Stomach smooth muscle (tissue), 2 donors: ENCODE measurements around the gene IL17B.

Source experiments
- H3K27ac ChIP-seq: one replicate; pipeline ENCODE4 v1.7.0; 2013; ENCODE audit warnings: mild to moderate bottlenecking, low read length, inconsistent platforms
- H3K27me3 ChIP-seq, 2 donors: one replicate each; pipeline ENCODE4 v1.7.0; 2013; ENCODE audit warnings: low read length in 2 of 2; ENCODE audit not compliant: insufficient read depth in 2 of 2, control insufficient read depth in 1 of 2
- H3K36me3 ChIP-seq, 2 donors: one replicate each; pipeline ENCODE4 v1.7.0; 2013; ENCODE audit warnings: low read length in 2 of 2; ENCODE audit not compliant: control insufficient read depth in 2 of 2, insufficient read depth in 2 of 2
- H3K4me1 ChIP-seq: one replicate; pipeline ENCODE4 v1.7.0; 2013; ENCODE audit warnings: low read length; ENCODE audit not compliant: control insufficient read depth, insufficient read depth
- H3K4me3 ChIP-seq, 2 donors: one replicate each; pipeline ENCODE4 v1.7.0; 2013; ENCODE audit warnings: low read length in 2 of 2
- H3K9ac ChIP-seq, 2 donors: one replicate each; pipeline ENCODE4 v1.7.0; 2013; ENCODE audit warnings: low read length in 2 of 2, mild to moderate bottlenecking in 1 of 2
- H3K9me3 ChIP-seq, 2 donors: one replicate each; pipeline ENCODE4 v1.7.0; 2013; ENCODE audit warnings: low read length in 2 of 2; ENCODE audit not compliant: control insufficient read depth in 2 of 2
- donor health status: healthy.
- donor health status: Pancreatic carcinoma.

IL17B gene

DNA sequence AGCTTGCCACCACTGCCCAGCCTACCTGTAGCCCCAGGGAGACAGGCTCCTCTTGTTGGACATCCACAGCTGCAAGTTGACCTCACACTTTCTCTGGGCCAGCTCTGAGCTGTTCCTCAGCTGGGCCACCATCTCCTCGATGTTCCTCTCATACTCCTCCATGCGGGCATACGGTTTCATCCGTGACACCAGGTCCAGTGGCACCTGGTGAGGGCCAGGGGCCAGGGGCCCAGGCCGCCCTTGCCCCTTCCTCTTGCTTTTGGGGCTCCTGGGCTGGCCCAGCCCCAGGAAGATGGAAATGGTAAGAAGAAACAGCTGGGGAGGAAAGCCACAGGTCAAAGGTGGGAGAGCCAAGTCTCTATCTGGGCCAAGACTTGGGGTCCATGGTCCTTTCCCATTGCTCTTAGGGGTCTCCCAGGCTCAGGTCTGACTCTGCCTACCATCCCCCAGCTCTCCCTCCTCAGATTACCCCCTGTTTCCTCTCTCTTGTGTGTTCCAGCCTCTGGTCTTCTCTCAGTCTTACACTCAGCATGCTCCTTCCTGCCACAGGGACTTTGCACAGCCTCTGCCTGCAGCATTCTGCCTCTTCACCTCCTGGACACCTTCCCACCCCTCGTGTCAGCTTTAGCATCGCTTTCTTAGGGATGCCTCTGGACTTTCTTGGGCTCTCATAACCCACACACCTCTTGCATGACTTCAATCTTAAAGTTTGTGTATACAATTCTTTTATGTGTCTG is 2.2 kb downstream of the IL17B start:
- Histone ChIP-seq H3K9ac (no peak overlapping the region), H3K36me3 (no peaks in the 10 kb centered on the region), H3K27me3 (no peaks in the 10 kb centered on the region), H3K4me3 (no peak overlapping the region), H3K9me3 (no peaks in the 10 kb centered on the region), H3K27ac (no peak overlapping the region), H3K4me1 (peaks cover 62% of the 10 kb centered on the region)

DNA sequence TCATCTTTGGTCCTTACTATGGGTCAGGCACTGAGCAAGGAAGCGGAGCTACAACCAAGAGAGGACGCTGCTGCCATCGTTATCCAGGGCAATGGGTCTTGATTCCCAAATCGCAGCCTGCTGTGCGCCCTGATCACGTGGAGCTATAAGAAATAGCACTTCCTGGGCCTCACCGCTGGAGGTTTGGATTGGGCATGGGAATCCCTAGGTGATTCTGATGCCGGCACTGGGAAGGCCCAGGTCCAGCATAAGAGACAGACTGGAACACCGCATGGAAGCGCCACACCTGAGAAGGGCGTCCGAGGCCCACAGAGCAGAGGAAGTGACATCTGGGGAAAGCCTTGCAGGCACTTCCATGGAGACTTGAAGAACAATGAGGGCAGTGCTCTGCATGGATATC is 3.0 kb downstream of the IL17B start:
- H3K27ac ChIP-seq, result peak overlapping the region; percentile 31
- H3K4me1 ChIP-seq, result peaks cover 62% of the 10 kb centered on the region
- H3K4me3 ChIP-seq, result no peak overlapping the region
- no peaks in the 10 kb centered on the region for H3K27me3 ChIP-seq
- H3K9ac ChIP-seq, result no peak overlapping the region
- H3K9me3 ChIP-seq, result no peaks in the 10 kb centered on the region
- no peaks in the 10 kb centered on the region for H3K36me3 ChIP-seq

DNA sequence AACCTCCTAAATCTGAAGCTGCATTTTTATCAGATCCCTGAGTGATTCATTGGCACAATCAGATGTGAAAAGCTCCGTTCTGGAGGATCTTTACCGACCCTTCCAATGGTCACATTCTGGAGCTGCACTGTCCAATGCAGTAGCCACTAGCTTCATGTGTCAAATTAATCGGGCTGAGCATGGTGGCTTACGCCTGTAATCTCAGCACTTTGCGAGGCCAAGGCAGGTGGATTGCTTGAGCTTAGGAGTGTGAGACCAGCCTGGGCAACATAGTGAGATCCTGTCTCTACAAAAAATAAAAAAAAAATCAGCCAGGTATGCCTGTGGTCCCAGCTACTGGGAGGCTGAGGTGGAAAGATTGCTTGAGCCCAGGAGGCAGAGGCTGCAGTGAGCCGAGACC is 3.7 kb downstream of the IL17B start:
- Histone ChIP-seq H3K4me1 (peaks cover 60% of the 10 kb centered on the region), H3K27ac (peak overlapping the region; percentile 11), H3K27me3 (no peaks in the 10 kb centered on the region), H3K9ac (no peak overlapping the region), H3K4me3 (no peak overlapping the region), H3K9me3 (no peaks in the 10 kb centered on the region), H3K36me3 (no peaks in the 10 kb centered on the region)

DNA sequence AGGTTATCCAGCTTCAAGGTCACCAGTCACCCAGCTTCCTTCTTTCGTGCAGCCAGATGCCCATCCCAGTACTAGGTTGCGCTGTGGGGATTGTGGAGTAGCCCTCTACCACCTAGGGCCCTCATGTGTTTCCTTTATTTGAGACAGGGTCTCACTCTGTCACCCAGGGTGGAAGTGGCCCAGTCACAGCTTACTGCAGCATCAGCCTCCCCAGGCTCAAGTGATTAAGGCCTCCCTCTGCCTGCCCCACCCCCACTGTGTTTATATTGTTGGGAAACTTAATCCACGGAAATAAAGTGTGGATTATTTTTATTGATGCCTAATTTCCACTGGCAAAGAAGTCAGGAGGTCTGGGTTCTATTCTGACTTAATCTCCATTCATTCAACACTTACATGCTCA is 4.3 kb downstream of the IL17B start:
- Histone ChIP-seq H3K9ac (no peak overlapping the region), H3K9me3 (no peaks in the 10 kb centered on the region), H3K4me3 (no peak overlapping the region), H3K27me3 (no peaks in the 10 kb centered on the region), H3K36me3 (no peaks in the 10 kb centered on the region), H3K27ac (peak overlapping the region; percentile 11), H3K4me1 (peaks cover 55% of the 10 kb centered on the region)

DNA sequence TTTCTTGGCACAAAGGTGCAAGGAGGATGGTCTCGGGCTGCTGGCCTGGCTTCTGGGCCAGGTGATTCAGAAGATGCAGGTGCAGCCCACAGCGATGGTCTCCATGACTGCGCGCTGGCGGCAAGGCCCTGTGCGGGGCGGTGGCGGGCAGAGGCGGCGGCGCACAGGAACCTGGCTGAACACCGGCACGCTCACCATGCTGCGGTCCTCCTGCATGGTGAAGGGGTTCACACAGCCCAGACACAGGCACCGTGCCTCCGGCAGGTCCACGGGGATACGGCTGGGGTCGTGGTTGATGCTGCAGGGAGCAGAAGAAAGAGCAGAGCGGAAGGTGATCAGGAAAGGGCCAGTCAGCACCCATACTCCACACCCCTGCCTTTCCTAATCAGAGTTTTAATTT is 4.8 kb downstream of the IL17B start:
- no peak overlapping the region for H3K4me3 ChIP-seq
- peak overlapping the region; percentile 11 for H3K27ac ChIP-seq
- H3K27me3 ChIP-seq, result no peaks in the 10 kb centered on the region
- no peak overlapping the region for H3K9ac ChIP-seq
- no peaks in the 10 kb centered on the region for H3K9me3 ChIP-seq
- H3K36me3 ChIP-seq, result no peaks in the 10 kb centered on the region
- peaks cover 50% of the 10 kb centered on the region for H3K4me1 ChIP-seq

DNA sequence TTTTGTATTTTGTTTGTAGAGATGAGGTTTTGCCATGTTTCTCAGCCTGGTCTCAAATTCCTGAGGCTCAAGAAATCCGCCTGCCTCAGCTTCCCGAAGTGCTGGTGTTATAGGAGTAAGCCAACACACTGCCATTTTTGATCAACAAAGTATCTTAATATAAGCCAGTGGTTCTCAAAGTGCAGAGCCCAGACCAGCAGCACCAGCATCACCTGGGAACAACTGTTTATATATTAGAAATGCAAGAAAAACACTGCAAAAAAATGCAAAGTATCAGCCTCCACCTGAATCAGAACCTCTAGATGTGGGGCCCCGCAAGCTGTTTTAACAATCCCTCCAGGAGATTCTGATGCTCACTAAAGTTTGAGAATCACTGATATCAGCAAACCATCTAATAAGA is 6.2 kb downstream of the IL17B start:
- no peaks in the 10 kb centered on the region for H3K27me3 ChIP-seq
- no peaks in the 10 kb centered on the region for H3K36me3 ChIP-seq
- peaks cover 42% of the 10 kb centered on the region for H3K4me1 ChIP-seq
- H3K9me3 ChIP-seq, result no peaks in the 10 kb centered on the region
- peak overlapping the region; percentile 81 for H3K27ac ChIP-seq
- H3K4me3 ChIP-seq, result no peak overlapping the region
- H3K9ac ChIP-seq, result peak overlapping the region in 1 of 2 donors; percentile 41

DNA sequence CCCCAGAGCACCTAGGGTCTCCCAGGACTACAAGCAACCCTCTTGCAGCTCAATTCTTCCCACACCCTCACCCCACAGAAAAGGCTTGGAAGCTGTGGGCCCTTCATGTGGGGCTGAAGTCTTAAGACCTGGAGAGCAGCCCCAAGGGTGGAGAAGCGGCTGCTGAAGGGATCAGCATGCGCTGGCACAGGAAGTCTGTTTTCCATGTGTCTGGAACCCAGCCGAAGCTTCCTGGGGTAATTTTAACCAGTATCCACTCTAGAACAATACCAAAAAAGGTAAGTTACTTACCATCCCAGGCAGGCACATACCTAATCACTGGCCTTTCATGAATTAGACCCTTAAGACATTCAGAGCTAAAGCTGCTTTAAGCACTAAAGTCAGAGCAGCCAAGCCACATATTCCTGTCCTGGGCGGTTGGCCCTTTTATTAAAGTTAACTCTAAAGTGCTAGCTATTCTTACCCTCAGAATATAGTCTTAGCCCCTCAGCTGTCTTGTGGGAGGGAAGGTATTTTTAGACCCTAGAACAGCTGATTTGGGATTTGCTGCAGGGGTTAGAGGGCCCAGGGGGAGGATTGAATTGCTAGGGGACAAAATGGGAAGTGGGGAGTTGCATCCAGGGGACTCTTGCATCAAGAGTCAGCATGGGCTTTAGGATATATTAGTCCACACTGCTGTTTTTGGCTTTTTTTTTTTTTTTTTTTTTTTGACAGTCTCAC is 6.9 kb downstream of the IL17B start:
- peaks cover 48% of the 10 kb centered on the region for H3K4me1 ChIP-seq
- no peaks in the 10 kb centered on the region for H3K36me3 ChIP-seq
- no peaks in the 10 kb centered on the region for H3K27me3 ChIP-seq
- no peaks in the 10 kb centered on the region for H3K9me3 ChIP-seq
- H3K27ac ChIP-seq, result peak overlapping the region; percentile 81
- peak overlapping the region; percentile 36 to 41 for H3K9ac ChIP-seq
- H3K4me3 ChIP-seq, result peak overlapping the region in 1 of 2 donors; percentile 44

DNA sequence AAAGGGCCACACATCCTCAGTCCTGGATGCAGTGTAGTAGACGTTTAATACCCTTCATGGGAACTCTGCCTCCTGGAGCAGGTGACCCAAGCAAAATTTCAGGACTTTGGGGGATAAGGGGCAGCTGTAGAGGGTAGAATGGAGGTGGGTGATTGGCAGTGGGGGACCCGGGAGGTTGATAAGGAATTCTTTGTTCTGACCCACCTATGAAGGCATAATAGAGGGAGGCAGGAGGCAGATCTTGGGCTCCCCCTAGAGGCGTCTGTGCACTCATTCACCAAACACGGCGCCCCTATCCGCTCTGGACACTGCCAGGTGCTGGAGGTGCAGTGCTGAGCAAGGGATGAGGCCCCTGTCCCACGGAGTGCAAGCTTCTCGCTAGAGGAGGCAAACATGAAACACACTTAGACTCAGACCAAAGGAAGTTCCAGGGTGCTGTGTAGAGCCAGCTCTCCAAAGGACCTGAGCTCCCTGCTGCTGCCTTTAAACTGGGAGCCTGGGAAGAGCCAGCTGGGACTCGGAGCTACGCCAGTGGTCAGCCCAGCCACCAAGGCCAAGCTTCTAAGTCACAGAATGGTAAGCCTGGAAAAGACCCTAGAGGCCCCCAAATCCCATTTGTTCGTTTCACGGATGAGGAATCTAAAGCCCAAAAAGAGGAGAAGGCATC is 7.7 kb downstream of the IL17B start:
- Histone ChIP-seq H3K4me1 (peaks cover 52% of the 10 kb centered on the region), H3K27me3 (no peaks in the 10 kb centered on the region), H3K9me3 (no peaks in the 10 kb centered on the region), H3K27ac (peak overlapping the region; percentile 81), H3K4me3 (peak overlapping the region in 1 of 2 donors; percentile 44), H3K9ac (peak overlapping the region in 1 of 2 donors; percentile 29), H3K36me3 (no peaks in the 10 kb centered on the region)

DNA sequence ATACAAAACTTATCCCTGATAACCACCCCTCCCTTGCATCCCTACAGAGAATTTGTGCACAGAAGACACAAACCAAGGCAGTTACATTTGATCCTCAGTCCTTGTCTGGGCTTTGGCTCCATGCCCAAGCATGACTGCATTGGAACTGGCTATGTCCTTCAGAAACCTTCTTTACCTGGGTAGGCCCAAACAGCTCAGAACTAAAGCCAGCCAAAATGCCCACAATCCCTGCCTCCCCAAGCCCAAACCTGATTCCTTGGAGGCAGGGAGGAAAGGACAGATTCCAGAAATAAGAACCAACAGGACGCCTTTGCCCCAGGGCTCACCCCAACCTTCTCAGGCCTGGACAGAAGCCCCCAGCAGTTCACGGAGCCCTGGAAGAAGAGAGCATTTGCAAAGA is 8.2 kb downstream of the IL17B start:
- Histone ChIP-seq H3K4me3 (no peak overlapping the region), H3K36me3 (no peaks in the 10 kb centered on the region), H3K9ac (no peak overlapping the region), H3K4me1 (peaks cover 52% of the 10 kb centered on the region), H3K27me3 (no peaks in the 10 kb centered on the region), H3K27ac (peak overlapping the region; percentile 81), H3K9me3 (no peaks in the 10 kb centered on the region)

DNA sequence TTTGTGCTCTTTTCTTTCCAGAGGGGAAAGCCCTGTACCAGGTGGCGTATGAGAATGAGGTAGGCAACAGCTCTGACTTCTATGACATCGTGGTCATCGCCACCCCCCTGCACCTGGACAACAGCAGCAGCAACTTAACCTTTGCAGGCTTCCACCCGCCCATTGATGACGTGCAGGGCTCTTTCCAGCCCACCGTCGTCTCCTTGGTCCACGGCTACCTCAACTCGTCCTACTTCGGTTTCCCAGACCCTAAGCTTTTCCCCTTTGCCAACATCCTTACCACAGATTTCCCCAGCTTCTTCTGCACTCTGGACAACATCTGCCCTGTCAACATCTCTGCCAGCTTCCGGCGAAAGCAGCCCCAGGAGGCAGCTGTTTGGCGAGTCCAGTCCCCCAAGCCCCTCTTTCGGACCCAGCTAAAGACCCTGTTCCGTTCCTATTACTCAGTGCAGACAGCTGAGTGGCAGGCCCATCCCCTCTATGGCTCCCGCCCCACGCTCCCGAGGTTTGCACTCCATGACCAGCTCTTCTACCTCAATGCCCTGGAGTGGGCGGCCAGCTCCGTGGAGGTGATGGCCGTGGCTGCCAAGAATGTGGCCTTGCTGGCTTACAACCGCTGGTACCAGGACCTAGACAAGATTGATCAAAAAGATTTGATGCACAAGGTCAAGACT is 11.0 kb downstream of the IL17B start:
- Histone ChIP-seq H3K9me3 (no peaks in the 10 kb centered on the region), H3K27ac (peak overlapping the region; percentile 70), H3K27me3 (no peaks in the 10 kb centered on the region), H3K9ac (peak overlapping the region; percentile 21 to 64), H3K4me3 (peak overlapping the region; percentile 49 to 68), H3K36me3 (no peaks in the 10 kb centered on the region), H3K4me1 (peaks cover 41% of the 10 kb centered on the region)
